Left kidney (tissue), 2 donors: ENCODE measurements around the gene TICAM2. TPM values are rescaled to one million over a fixed set of nuclear protein-coding genes. Genes with fewer than 3 reads are reported as not detected.

Experiments
- DNase-seq: peaks from one replicate; pipeline ENCODE4 v3.0.0-alpha.2; 2013
- polyA plus RNA-seq: library from polyadenylated mRNA; unstranded; fragments of 120-200 nt; gene quantifications from one replicate; pipeline ENCODE4 v1.2.1, GENCODE V29; 2013; ENCODE audit not compliant: insufficient read length

Gene TICAM2
- polyA plus RNA-seq, 1 donor = 2.1 TPM

DNA sequence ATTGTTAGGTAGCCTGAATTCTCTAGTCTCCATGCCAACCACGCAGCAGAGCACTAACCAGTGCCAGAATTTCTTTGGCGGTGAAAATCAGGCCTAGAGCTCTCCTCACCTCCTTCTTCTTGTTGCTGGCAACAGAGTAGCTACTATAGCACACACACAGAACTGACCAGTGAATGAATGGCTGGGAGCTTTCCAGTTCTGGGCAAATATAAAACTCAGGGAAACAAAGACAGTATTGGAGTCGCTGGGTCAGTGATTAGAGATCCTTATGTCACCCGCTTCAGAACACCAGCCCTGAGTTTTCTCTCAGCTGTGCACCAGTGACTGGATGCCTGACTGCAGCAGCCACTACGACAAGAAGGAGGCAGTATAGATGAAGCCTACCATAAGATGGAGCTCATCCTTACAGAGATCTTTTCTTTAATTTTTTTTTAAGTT lies 30.8 kb downstream of the TICAM2 start:
- no peak for DNase-seq

- no peak for DNase-seq
Measured at GRCh38 chr5:115568668-115569067, 33.6 kb downstream of the TICAM2 start.

DNA sequence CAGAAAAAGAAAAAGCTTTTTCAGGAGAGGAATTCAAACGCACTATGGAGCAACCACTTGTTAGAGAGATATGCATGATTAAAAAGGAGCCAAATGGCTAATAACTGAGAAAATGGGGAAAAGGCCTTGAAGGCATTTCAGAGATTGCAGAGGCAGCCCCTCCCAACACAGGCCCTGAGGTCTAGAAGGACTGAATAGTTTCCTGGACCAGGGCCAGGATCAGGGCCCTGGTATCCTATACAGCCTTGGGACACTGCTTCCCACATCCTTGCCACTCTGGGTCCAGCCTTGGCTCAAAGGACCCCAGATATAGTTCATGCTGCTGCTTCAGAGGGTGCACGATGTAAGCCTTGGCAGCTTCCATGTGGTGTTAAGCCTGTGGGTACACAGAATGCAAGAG lies 37.0 kb downstream of the TICAM2 start:
- no peak for DNase-seq

- DNase-seq = no peak
Measured at GRCh38 chr5:115561176-115561575, 41.1 kb downstream of the TICAM2 start.

GRCh38 chr5:115559524-115559923 lies 42.8 kb downstream of the TICAM2 start:
- no peak for DNase-seq

- no peak for DNase-seq
Measured at GRCh38 chr5:115558388-115558956, 43.8 kb downstream of the TICAM2 start.

DNA sequence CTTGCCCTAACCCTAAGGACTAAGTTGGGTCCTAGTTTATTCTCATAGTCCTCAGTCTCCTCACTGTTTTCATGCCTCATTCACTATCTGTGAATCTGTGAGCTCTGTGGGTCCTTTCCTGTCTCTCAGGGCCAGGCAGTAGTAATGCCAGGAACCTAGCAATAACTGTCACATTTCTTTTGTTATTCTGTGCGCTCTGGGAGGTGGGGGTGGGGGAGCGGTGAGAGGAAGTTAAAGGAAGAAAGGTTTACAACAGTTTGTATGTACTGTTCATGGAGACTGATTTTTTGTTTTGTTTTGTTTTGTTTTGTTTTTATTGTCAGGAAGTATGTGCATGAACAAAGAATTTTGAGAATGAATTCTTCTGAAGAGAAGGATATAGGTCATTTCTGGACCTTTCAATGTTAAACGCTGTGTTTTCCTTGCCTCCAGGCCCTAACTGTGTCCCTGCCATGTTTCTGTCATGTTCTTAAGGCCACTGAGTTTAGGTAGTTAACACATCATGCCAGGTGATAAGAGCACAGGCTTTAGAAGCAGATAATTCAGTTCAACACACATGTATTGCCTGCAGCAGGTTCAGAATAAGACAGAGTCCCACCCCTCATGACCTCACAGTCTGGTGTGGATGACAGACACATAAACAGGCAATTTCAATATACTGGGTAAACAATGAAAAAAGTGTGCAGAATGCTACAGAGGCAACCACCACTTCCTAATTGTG lies 44.5 kb downstream of the TICAM2 start:
- no peak for DNase-seq

DNA sequence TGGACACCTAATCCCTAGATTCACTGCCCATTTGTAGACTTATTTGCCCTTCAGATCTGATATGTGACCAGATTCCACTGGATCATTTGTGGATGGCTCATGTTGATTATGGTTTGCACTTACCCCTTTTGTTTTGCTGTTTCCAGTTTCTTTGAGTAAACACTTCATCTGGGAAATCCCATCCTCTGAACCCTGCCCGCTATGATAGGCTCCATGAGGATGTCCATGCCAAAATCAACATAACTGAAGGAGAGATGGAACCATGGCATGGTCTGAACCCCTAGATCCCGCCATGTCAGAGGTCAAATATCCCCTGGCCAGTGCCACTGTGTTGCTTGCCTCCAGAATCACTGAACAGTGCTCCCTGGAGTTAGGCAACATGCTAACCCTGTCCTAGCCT lies 46.0 kb downstream of the TICAM2 start:
- DNase-seq = no peak

DNA sequence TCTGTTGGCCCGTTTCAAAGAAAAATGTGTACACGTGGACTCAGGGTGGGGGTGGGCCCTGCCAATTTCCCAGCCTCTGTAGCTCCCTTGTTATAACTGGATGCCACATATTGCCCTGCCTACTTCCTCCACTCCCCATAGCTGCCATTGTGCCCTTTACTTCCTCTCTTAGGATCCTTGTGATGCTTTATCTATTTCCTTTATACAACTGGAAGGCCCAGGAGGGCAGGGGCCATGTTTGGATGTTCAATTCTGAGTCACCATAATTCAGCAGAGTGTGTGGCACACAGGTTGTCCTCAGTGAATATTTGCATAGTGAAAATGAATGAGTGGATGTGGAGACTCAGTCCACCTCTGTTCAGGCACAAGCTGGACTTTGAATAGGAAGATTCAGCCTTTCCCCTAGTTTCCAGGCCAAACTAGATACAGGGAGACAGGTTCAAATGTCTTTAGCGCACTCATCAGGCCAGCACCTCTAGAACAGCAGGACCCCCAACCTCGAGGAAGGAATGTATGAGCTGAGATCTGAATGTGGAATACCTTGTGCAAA lies 47.1 kb downstream of the TICAM2 start:
- no peak for DNase-seq

- no peak for DNase-seq
Measured at GRCh38 chr5:115553082-115553481, 49.2 kb downstream of the TICAM2 start.

GRCh38 chr5:115551415-115551814 lies 50.9 kb downstream of the TICAM2 start:
- no peak for DNase-seq

GRCh38 chr5:115549154-115549553 lies 53.1 kb downstream of the TICAM2 start:
- no peak for DNase-seq

GRCh38 chr5:115548683-115549082 lies 53.6 kb downstream of the TICAM2 start:
- no peak for DNase-seq

- DNase-seq = no peak
Measured at GRCh38 chr5:115545351-115545882, 56.9 kb downstream of the TICAM2 start.

- peak; percentile 94 for DNase-seq
Measured at GRCh38 chr5:115544436-115545350, 57.6 kb downstream of the TICAM2 start, which contains the start of gene FEM1C. Gene FEM1C, minus strand, starts transcription at chr5:115544775. Its CDS starts 1,282 bp downstream, at chr5:115543493.

- DNase-seq = no peak
Measured at GRCh38 chr5:115544043-115544435, 58.2 kb downstream of the TICAM2 start.

DNA sequence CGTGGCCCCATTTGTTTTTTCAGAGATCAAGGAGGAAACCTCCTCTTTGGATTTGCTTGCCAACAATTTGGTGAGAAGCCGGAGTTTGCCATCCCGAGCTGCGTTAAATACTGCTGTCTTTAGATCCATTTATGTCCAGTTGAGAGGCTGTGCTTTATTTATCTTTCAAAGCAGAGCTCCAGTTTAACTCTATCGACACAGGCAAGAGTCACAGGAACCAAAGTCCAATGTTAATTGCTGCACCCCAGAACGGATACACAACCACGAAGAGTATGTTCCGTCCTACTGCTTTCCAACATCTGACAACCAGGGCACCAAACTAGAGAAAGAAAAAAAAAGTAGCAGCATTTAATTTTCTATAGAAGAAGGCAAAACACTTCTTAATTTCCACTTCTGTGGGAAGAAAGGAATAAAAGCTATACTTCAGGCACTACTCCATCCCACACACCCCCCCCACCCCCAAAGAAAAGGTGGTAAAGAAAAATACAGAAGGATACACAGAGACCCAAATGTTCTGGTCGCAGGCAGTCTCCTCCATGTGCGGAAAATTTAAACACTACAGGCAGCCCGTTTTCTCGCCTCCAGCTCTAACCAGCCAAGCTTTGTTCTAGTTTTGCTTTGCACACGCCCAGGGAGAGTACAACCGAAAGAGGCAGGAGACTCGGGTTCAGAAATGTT lies 58.8 kb downstream of the TICAM2 start:
- peak; percentile 61 for DNase-seq

DNA sequence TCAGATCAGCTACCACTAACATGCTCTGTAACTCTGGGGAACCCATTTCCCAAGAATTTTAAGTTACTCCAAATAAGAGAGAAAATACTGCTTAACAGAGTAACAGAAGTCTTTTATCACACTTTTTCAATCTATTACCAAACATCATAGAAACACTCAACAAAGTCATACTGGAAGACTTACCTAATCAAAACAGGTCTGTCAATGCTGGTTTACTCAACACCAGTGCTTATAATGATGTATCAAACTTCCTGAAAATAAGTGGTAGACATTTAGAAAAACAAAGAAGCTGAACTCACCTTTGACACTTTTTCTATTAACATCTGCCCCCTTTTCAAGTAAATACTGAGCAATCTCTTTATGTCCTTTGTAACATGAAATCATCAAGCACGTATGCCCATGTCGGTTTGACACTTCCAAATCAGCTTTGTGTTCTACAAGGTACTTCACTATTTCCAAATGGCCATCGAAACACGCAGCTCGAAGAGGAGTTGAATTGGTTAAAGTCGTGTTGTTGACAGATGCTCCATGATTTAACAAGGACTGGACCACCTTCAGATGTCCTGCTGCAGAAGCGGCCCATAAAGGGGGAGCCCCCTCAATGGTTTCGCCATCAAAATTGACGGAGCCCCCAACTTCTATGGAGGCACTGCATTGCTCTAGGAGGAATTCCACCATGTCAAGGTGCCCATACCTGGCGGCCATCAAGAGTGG lies 59.5 kb downstream of the TICAM2 start:
- no peak for DNase-seq

DNA sequence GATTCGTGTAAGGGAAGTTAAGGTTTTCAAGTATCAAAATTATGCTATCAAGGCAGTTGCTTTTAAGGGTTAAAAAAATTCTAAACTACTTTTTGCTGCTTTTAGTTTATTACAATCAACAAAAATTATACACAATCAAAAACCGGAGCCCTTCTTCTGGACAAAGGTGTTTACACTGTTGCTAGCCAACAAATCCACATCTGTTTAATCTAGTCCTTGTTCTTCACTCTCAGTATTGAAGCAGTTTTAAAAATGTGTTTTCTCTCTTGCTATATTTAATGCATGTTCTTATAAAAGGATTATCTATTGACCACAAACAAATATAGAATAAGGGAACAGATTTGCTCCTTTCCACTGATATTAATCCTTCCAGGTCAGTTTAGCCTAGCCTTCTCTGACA lies 60.2 kb downstream of the TICAM2 start:
- no peak for DNase-seq

DNA sequence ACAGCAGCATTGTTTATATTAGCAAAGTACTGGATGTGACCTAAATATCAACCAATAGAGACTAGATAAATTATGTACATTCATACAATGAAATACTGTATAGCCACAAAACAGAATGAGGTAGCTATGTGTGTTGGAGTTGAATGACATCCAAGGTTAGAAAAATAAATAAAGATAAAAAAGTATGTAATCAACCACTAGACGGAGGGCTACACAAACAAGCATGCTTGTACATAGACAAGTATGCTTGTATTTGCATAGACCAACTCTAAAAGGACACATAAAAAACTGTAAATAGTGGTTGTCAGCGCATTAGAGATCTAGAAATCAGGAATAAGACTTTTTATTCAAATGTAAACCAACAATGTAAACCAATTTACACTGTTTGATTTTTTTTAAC lies 60.7 kb downstream of the TICAM2 start:
- peak; percentile 27 for DNase-seq

DNA sequence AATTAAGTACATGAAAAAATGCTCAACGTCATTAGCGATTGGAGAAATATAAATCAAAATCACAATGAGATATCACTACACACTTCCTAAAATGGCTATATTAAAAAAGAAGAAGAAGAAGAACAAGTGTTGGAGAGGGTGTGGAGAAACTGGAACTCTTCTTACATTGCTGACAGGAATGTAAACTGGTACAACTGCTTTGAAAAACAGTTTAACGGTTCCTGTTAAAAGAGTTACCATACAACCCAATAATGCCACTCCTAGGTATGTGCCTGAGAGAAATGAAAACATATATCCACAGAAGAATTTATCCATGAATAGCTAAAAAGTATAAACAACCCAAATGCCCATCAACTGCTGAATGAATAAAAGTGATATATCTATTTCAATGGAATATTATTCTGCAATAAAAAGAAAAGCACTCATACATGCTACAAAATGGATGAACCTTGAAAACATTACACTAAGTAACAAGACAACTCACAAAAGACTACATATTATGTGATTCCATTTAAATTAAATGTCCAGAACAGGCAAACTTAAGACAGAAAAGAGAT lies 66.7 kb downstream of the TICAM2 start:
- no peak for DNase-seq
